NCI-H128 (cell line): Measurements from ENCODE around the gene PDZD4.

ENCODE experiments used
- DNase-seq: peaks from one replicate; lab custom pipeline; 2025; ENCODE audit not compliant: unreplicated experiment; lab: John Stamatoyannopoulos, UW

The PDZD4 gene

DNA sequence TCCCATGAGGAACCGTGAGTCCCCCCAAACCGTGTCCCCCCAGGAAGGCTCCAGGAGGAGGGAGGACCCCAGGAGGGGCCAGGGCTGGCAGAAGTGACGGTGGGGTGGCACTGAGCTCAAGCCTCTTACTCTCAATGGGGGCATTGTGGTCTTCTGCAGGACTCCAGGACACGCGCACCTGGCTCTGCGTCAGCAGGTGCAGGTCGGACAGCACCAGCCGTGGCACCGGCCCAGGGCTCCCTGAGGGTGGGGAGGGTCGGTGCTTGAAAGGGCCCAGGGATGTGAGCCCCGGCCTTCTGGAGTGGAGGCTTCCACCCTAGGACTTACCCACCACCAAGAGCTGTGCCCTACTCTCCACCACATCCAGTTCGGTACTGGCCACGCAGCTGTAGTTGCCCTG lies 37.3 kb upstream of the PDZD4 start:
- DNase-seq, result no peak

GRCh38 chrX:153867139-153867538 lies 36.8 kb upstream of the PDZD4 start:
- DNase-seq, result no peak

- no peak for DNase-seq
Observed at GRCh38 chrX:153866302-153867019, 36.1 kb upstream of the PDZD4 start.

DNA sequence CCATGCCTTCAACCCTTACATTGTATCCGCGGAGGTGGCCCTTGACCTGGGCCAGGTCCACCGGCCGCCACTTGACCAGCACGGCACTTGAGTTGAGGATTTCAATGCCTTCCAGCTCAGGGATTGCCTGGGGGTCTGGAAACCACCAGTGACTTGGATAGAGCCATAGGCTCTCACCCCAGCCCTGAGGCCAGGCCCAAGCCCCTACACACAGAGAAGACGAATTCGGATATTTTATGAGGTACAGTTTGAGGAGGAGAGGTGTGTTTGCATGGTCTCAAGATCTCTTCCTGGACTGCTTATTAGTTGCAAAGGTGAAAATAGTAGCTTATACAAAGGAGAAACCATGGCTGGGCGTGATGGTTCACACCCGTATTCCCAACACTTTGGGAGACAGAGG lies 35.3 kb upstream of the PDZD4 start:
- no peak for DNase-seq

DNA sequence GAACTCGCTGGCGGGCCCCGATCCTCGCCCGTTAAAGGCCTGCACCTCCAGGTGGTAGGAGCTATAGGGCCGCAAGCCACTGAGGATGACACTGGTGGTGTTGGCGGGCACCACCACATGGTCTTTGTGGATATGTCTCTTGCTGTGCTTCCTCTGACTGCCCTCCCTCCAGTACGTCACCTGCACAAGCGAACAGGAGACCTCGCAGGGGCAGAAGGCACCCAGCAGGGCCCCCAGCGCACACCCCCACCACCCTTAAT lies 34.9 kb upstream of the PDZD4 start:
- no peak for DNase-seq

DNA sequence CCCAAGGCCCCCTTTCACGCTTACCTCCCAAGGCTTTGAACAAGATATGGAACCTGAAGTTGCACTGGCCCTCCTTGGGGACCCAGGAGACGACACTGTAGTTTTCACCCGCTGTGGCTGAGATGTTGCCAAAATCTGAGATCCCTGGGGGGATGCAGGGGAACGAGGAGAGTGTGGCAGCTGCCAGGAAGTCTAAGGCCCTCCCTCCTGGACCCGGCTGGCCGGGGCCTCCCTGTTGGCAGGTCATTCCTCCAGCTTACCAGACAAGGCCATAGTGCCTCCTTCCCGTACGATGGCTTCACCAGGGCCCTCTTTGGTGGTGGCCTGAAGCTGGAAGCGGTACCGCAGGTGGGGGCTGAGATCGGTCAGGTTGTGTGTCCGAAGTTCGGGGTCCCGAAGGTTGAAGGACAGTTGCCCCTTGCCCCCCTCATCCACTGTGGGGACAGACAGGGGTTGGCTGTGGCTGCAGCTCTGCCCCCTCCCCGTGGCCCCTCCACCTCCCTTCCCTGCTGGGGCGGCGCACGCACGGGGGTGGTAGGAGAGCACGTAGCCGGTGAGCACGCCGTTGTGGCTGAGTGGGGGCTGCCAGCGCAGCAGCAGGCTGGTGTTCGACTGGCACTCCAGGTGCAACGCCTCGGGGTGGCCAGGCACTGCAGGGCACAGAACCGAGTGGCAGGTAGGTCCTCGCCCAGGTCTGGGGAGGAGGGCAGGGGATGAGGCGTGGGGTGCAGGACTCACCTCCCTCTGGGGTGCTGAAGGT lies 34.4 kb upstream of the PDZD4 start:
- no peak for DNase-seq

- DNase-seq, result no peak
Observed at GRCh38 chrX:153864101-153864500, 33.8 kb upstream of the PDZD4 start.

- no peak for DNase-seq
Observed at GRCh38 chrX:153863251-153863991, 33.1 kb upstream of the PDZD4 start.

DNA sequence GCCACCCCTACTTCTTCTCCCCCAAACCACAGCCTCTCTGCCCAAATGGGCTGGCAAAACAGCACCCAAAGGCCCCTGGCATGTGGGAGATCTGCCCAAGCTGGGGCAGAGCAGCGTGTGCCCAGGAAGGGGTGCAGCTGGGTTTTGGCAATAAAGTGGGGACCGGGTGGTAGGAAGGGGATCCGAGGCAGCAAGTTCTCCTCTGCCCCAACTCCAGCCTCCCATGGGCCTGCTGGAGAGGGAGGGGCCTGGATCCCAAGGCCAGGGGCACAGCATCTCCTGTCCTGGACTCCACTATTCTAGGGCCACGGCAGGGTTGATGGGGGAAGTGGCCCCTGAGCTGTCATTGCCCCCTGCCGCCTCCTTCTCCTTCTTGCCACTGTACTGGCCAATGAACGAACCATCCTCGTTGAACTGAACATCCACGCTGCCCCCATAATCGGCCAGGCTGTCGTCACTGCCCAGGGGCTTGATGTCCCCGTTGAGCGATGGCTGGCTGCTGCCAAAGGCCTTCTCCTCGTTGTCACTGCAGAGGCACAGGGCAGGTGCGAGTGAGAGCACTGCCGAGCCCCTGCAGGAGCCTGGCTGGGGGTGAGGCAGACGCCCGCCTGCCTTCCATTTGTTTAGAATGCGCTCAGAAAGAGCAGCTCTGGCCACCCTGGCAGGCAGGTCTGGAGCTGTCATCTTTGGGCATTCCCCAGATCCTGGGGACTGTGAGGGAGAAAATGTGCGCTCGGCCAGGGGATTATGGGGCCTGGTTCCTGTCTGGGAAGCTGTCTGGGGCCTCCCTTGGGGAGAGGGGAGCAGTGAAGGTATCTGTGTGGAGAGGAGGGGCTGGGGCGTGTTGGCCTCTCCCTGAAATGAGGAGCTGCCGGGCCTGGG lies 32.3 kb upstream of the PDZD4 start:
- DNase-seq, result no peak

DNA sequence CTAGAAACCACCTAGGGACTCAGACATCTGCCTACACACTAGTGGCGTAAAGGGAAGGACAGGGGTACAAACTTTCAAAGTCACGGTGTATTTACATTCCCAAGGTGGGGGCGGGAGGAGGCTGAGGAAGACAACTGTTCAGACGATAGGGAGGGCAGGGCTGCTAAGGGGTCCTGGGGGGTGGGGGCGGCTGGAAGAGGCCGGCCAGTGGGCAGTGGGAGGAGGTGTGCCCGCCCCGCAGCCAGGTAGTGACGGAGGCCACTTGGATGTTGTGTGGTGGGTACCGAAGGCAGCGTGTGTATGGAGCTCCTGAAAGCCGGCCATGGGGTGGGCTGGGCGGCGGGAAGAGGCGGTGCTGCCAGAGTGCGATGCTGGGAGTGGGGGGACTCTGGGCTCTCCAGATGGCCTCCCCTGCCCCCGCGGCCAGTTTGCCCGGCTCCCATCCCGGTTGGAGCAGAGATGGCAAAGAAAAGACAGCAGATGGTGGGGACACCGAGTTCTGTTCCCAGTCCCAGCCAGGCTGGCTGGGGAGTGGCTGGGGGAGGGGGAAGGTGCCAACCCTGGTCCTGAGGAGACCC lies 31.5 kb upstream of the PDZD4 start:
- no peak for DNase-seq

DNA sequence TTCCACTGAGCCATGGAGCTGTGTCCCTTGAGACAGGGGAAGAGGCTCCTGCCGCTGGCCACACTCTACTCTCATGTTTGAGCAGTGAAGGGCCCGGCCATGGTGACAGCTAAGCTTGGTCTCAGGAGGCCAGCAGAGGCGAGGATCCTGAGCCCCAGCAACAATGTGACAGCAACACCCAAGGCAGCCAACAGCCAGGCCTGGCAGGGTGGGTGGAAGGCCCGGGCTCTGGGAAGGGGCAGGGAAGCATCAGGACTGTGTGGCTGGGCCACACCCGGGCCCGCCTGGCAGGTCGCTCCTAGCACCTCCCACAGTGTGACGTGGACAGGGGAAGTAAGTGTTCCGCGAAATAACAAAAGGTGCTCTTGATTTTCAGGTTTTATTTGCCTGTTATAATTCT lies 30.8 kb upstream of the PDZD4 start:
- no peak for DNase-seq

DNA sequence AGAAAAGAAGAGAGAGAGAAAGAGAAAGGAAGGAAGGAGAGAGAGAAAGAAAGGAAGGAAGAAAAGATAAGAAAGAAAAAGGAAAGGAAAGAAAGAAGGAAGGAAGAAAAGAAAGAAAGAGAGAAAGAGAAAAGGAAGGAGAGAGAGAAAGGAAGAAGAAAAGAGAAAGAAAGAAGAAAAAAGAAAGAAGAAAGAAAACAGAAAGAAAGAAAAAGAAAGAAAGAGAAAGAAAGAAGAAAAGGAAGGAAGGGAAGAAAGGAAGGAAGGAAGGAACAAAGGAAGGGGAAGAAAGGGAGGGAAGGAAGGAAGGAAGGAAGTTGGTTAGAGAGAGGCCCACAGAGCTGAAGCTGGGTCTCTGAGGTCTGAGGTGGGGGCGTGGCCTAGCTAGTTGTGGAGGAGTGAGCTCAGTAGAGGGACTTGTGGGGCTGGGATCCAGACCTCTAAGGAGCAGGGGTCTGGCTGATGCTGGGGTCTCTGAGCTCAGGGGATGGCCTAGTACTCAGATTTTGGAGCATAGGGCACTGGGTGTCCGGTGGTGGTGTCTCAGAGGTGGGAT lies 27.1 kb upstream of the PDZD4 start:
- DNase-seq, result no peak

- no peak for DNase-seq
Observed at GRCh38 chrX:153854702-153855101, 24.4 kb upstream of the PDZD4 start.

GRCh38 chrX:153853902-153854267 lies 23.5 kb upstream of the PDZD4 start:
- no peak for DNase-seq

GRCh38 chrX:153853180-153853901 lies 23.0 kb upstream of the PDZD4 start:
- DNase-seq, result no peak

- DNase-seq, result no peak
Observed at GRCh38 chrX:153851981-153852380, 21.6 kb upstream of the PDZD4 start.

DNA sequence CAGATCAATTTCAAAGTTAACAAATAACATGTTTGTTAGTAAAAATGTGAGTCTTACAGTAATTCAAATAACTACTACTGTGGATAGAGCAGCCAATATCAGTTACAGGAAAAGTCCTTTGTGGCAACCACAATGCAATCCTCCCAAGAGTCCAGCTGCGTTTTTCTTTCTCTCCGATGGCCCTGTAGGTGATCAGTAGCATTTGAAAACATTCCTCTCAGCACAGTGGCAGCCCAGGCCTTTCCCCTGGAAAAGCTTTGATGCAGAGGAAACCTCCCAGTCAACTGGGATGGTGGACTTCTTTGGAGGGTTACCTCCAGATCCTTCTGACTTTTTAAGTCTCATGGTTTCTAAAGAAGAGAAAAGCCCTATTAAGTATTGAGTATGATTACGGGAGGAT lies 18.0 kb upstream of the PDZD4 start:
- DNase-seq, result no peak

DNA sequence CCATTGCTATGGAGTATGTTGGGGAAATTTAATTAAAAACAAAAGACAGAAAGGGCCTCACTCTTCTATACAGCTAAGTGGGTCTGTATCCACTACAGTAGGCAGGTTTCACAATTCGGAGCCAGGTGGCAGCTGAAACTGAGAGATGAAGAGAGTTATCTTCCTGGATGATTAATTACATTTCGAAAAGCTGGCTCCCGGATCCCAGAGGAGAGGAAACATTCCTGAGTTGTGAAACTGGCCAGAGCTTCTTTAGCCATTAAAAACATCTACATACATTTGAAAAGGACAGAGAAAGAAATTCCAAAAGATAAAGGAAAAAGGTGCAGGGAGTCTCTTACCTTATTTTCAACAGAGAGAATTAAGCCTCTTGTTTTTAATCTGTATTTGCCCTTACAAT lies 15.5 kb upstream of the PDZD4 start:
- no peak for DNase-seq

DNA sequence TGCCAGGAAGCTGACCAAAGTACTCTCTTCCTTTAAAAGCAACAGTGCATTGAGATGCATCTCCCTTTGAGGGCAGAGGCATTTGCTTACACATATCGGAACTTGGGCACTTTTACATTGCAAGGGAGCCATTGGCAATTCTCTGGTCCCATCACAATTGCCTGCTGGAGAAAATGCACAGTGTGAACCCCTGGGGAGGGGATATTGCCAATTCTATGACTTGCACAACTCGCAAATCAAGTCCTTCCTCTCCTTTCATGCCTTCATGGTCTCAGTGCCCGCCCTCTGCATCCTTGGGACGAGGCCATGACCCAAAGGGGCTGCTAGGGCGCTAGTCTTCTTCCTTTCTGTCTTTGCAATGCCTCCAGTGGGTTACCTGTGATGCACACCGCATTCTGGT lies 14.9 kb upstream of the PDZD4 start:
- no peak for DNase-seq

DNA sequence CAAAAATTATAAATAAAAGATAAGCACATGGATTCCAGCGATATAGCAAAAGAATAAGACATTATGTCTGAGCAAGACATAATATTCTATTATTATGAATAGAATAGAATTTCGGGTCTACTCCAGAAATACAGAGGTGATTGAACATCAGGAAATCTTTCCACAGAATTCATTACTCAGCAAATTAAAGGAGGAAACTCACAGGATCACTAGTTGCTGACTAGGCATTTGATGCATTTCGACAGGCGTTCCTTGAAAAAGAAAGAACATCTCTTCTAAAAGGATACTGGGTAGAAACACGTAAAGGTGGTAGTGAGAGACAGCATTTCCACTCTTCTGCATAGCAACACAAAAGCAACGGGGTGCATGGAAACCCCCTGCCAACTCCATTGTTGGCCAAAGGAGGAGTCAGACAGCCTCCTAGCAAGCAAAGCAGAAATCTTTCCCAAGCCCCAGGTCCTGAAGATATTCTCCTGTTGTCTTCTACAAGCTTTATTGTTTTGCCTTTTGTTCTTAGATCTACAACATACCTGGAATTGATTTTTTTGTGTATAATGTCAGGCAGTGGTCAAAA lies 14.3 kb upstream of the PDZD4 start:
- DNase-seq, result no peak
